Heart right ventricle (tissue), 16 donors: Measurements from ENCODE around the gene HTRA3. TPM values are rescaled to one million over a fixed set of nuclear protein-coding genes. Genes with fewer than 3 reads are reported as not detected.

Source experiments
- ATAC-seq, 8 donors: fragments of 200-7000 bp; cut with Tn5 transposase; one replicate each; pipeline ENCODE4 v1.9.1; 2020; ENCODE audit warnings: mild to moderate bottlenecking in 8 of 8, moderate library complexity in 8 of 8, moderate number of reproducible peaks in 1 of 8
- DNase-seq, 2 donors: peaks; one replicate each; pipeline ENCODE4 v3.0.0-alpha.2; 2020
- H3K27ac ChIP-seq, 10 donors: fragments of 200-600 bp; sonication (generic) in 2 of 10; one replicate each; pipeline versions ENCODE4 v1.5.0 to v1.8.0; 2020 to 2022; ENCODE audit warnings: mild to moderate bottlenecking in 3 of 10
- H3K27me3 ChIP-seq, 7 donors: fragments of 200-600 bp; one replicate each; pipeline ENCODE4 v1.8.0; 2021 to 2022; ENCODE audit warnings: mild to moderate bottlenecking in 2 of 7
- H3K36me3 ChIP-seq, 9 donors: fragments of 200-600 bp; sonication (generic) in 1 of 9; one replicate each; pipeline versions ENCODE4 v1.5.0 to v1.8.0; 2020 to 2022; ENCODE audit warnings: mild to moderate bottlenecking in 2 of 9
- H3K4me1 ChIP-seq, 9 donors: fragments of 200-600 bp; sonication (generic) in 1 of 9; one replicate each; pipeline versions ENCODE4 v1.5.0 to v1.8.0; 2020 to 2022; ENCODE audit warnings: mild to moderate bottlenecking in 4 of 9
- H3K4me3 ChIP-seq, 10 donors: fragments of 200-600 bp; sonication (generic) in 2 of 10; one replicate each; pipeline versions ENCODE4 v1.5.0 to v1.8.0; 2020 to 2022; ENCODE audit warnings: mild to moderate bottlenecking in 7 of 10, moderate library complexity in 2 of 10
- H3K9me3 ChIP-seq, 11 donors: fragments of 200-600 bp in 10 of 11; sonication (generic) in 2 of 11; one replicate each; pipeline versions ENCODE4 v1.5.0 to v1.8.0; 2013 to 2022; ENCODE audit warnings: mild to moderate bottlenecking in 2 of 11, control low read depth in 1 of 11, moderate library complexity in 1 of 11
- CTCF ChIP-seq, 9 donors: fragments of 200-600 bp; sonication (generic) in 2 of 9; IDR thresholded peaks; one replicate each; pipeline versions ENCODE4 v1.5.0 to v1.8.0; 2021 to 2022; ENCODE audit warnings: antibody characterized with exemption in 9 of 9, mild to moderate bottlenecking in 5 of 9, moderate library complexity in 1 of 9
- WGBS, 2 donors: extraction: QIAGEN DNeasy Blood & Tissue Kit; methylation state at CpG; one replicate each; pipeline ENCODE4 v1.1.7; 2013; ENCODE audit warnings: inconsistent platforms in 1 of 2; 5-methylcytosine and 5-hydroxymethylcytosine counted together
- intact Hi-C, 10 donors: fragments of 100-400 bp; cut with DNase I; formaldehyde crosslinking; loops; one replicate each; pipeline versions ENCODE4 v1.11.1 to v1.14.2; 2022
- polyA plus RNA-seq, 2 donors: library from polyadenylated mRNA; stranded (reverse); fragments of 200-250 nt; gene quantifications; one replicate each; pipeline ENCODE4 v1.2.3, GENCODE V29; 2013
- total RNA-seq, 10 donors: library from RNA; stranded (reverse); fragmentation: NEBNext Ultra II Directional in 3 of 10; extraction: Animal tissue kit (Norgen Biotek cat#: 25700) in 3 of 10; gene quantifications; one replicate each; pipeline versions ENCODE4 v1.2.1 to v1.2.4, GENCODE V29; 2021 to 2023
- donor health status: Arrhythmogenic right ventricular cardiomyopathy.
- donor health status: ischemic (EF 13 %, LVEDD 7.1; RV severe dilation, severe dysfunction).
- donor health status: healthy with polysubstance abuse.
- donor health status: DM: no; HTN: yes; CAD: no.
- donor health status: DM: no; HTN: no; CAD: no.
- donor health status: ischemic (EF 25% LVEDD 6.9; RV normal size, moderate dysfunction).
- donor health status: ischemic (EF 25% LVEDD 5.7; RV mildly dilated, moderate dysfunction).
- donor health status: healthy.
- donor health status: DM: yes; HTN: yes; CAD: no.
- donor health status: Ischemic cardiomyopathy.
- donor health status: ischemic (EF 35%, LVEDD 5.7; RV mildly dilated, moderate dysfunction).
- donor health status: nonischemic (EF 11% LVEDD 7.7; RV severe dilation, severe dysfunction).
- donor health status: DM: yes; HTN: yes; CAD: no.
- donor health status: PGD.
- donor health status: ischemic (EF 29% LVEDD 5.4; RV normal size, mild dysfunction).
- donor health status: nonischemic (EF 23%, LVEDD 6.1; RV moderate dilation, normal function).

HTRA3 gene
- total and polyA plus RNA-seq, 12 donors, result 20.2 to 82.5 (median 54.2) TPM

DNA sequence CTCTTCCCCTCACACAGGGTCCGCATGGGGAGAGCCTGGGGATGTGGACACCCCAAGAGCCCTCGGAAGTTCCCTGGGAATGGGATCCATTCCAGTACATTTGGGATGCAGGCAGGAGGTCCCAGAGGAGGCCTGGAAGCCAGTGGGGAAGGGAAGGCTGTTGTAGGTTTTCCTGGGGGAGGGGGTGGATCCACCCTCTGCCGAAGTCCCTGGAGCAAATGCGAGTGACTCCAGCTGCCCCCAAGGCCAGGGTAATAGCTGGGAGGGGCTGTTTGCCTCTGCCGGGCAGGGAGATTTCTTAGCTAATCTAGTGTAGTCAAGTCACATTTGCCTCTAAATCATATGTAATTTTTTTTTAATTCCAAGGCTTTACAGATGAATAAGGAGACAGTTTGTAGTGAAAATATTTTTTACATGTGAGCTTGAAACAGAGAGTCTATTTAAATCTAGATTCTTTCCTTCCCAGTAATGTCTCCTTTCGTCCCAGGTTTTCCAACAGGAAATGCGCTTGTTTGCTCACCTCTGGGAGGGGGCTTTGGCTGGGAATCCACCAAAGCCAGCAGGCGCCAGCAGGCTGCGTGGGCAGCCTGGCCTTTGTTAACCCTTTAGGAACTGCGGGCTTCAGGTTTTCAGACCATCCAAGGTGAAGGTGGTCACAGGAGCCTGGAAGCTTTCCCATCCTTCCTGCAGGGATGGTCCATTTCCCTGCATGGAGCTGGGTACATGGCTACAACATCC is 43.7 kb upstream of the HTRA3 start:
- WGBS, 2 donors, result 62 to 66% methylated on average over 10 of the region's 10 CpGs
- Histone ChIP-seq H3K4me1 (peaks cover 4 to 56% (median 10%) of the 10 kb centered on the region in 9 donors), H3K27ac (no peak overlapping the region), H3K36me3 (peaks cover 0 to 75% (median under 1%) of the 10 kb centered on the region in 9 donors), H3K4me3 (no peak overlapping the region), H3K9me3 (peaks cover 0 to 6% (median 0%) of the 10 kb centered on the region in 11 donors), H3K27me3 (no peaks in the 10 kb centered on the region)
- TF ChIP-seq CTCF (IDR thresholded peaks at IDR 0.05), result no peak
- DNase-seq (no peak), ATAC-seq (no peak)
- intact Hi-C loops, result loop anchor here in 1 of 10 donors (2.0 kb wide), 1 partner anchor 41 kb away; no protein-coding TSS in a partner anchor

- Histone ChIP-seq H3K4me1 (peaks cover 4 to 43% (median 10%) of the 10 kb centered on the region in 9 donors), H3K27ac (no peak overlapping the region), H3K36me3 (peaks cover 0 to 83% (median 0%) of the 10 kb centered on the region in 9 donors), H3K27me3 (no peaks in the 10 kb centered on the region), H3K9me3 (no peaks in the 10 kb centered on the region), H3K4me3 (no peak overlapping the region)
- intact Hi-C loops, result loop anchor here in 1 of 10 donors (2.0 kb wide), 1 partner anchor 42 kb away; no protein-coding TSS in a partner anchor
- DNase-seq, result peak in 1 of 2 donors; percentile 36
- WGBS, 2 donors, result 89 to 90% methylated on average over 31 of the region's 31 CpGs
- ATAC-seq, result peak in 5 of 8 donors; percentile 7 to 30 (median 13)
- TF ChIP-seq CTCF (IDR thresholded peaks at IDR 0.05), result no peak
These were observed 42.3 kb upstream of the HTRA3 start for GRCh38 chr4:8227201-8227770.

DNA sequence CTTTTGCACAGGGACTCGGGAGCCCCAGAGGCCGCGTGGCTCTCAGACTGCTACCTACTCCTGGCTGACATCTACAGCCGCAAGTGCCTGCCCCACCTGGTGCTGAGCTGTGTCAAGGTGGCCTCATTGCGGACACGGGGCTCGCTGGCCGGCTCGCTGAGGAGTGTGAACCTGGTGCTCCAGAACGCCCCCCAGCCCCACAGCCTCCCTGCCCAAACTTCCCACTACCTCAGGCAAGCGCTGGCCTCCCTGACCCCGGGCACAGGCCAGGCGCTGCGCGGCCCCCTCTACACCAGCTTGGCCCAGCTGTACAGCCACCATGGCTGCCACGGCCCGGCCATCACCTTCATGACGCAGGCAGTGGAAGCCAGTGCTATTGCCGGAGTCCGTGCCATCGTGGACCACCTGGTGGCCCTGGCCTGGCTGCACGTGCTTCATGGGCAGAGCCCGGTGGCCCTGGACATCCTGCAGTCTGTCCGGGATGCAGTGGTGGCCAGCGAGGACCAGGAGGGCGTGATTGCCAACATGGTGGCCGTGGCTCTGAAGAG is 41.7 kb upstream of the HTRA3 start:
- peaks cover 0 to 83% (median 0%) of the 10 kb centered on the region in 9 donors for H3K36me3 ChIP-seq
- ATAC-seq (peak in 3 of 8 donors; percentile 1 to 32 (median 3)), DNase-seq (no peak)

More for the DNA sequence above, 41.7 kb upstream of the HTRA3 start:
- TF ChIP-seq CTCF (IDR thresholded peaks at IDR 0.05), result no peak
- intact Hi-C loops, result loop anchor here in 1 of 10 donors (2.0 kb wide), 1 partner anchor 43 kb away; no protein-coding TSS in a partner anchor
- 93 to 95% methylated on average over 24 to 27 of the region's 27 CpGs for WGBS, 2 donors
- H3K27ac ChIP-seq, result no peak overlapping the region
- H3K27me3 ChIP-seq, result no peaks in the 10 kb centered on the region
- no peak overlapping the region for H3K4me3 ChIP-seq
- no peaks in the 10 kb centered on the region for H3K9me3 ChIP-seq
- peaks cover 4 to 41% (median 10%) of the 10 kb centered on the region in 9 donors for H3K4me1 ChIP-seq
